Activated naive CD8-positive, alpha-beta T cell treated with anti-CD3 and anti-CD28 coated beads, Interleukin-2, amount 50 U/mL, for 24 hours (primary cell): Measurements from ENCODE around the gene MOG.
A peak's percentile ranks its signal among the peaks of the same experiment; 100 is the strongest.

ENCODE experiments used
- ATAC-seq: fragments of 150-1000 bp; cut with Tn5 transposase; one replicate; pipeline ENCODE4 v1.10.0; 2021
- DNase-seq: peaks from one replicate; pipeline ENCODE4 v3.0.0; 2021
- H3K27ac Mint-ChIP-seq: one replicate; pipeline ENCODE4 v1.8.0; 2021; ENCODE audit warnings: mild to moderate bottlenecking, mixed read lengths
- H3K27me3 Mint-ChIP-seq: one replicate; pipeline ENCODE4 v1.8.0; 2021; ENCODE audit warnings: mixed read lengths
- H3K36me3 Mint-ChIP-seq: one replicate; pipeline ENCODE4 v1.8.0; 2021; ENCODE audit warnings: low read depth, mixed read lengths
- H3K4me1 Mint-ChIP-seq: one replicate; pipeline ENCODE4 v1.8.0; 2021; ENCODE audit warnings: mixed read lengths
- H3K4me3 Mint-ChIP-seq: one replicate; pipeline ENCODE4 v1.8.0; 2021; ENCODE audit warnings: mild to moderate bottlenecking, moderate library complexity, mixed read lengths
- H3K9me3 Mint-ChIP-seq: one replicate; pipeline ENCODE4 v1.8.0; 2021; ENCODE audit warnings: mixed read lengths

The MOG gene

GRCh38 chr6:29679962-29680361 lies 23.1 kb downstream of the MOG start:
- H3K36me3 Mint-ChIP-seq = no peaks in the 10 kb centered on the region
- H3K27ac Mint-ChIP-seq = no peak overlapping the region
- H3K9me3 Mint-ChIP-seq = no peaks in the 10 kb centered on the region
- no peak for DNase-seq
- H3K27me3 Mint-ChIP-seq = peaks cover 11% of the 10 kb centered on the region
- H3K4me1 Mint-ChIP-seq = no peaks in the 10 kb centered on the region
- no peak for ATAC-seq
- H3K4me3 Mint-ChIP-seq = no peak overlapping the region

- DNase-seq = no peak
- Mint-ChIP-seq H3K4me1 (no peaks in the 10 kb centered on the region), H3K9me3 (no peaks in the 10 kb centered on the region), H3K27ac (no peak overlapping the region), H3K27me3 (peaks cover 11% of the 10 kb centered on the region), H3K4me3 (no peak overlapping the region), H3K36me3 (no peaks in the 10 kb centered on the region)
- no peak for ATAC-seq
Observed at GRCh38 chr6:29680416-29680815, 23.5 kb downstream of the MOG start.

- Mint-ChIP-seq H3K27me3 (peaks cover 11% of the 10 kb centered on the region), H3K36me3 (no peaks in the 10 kb centered on the region), H3K27ac (no peak within 1 kb of the TSS), H3K9me3 (no peaks in the 10 kb centered on the region), H3K4me1 (no peaks in the 10 kb centered on the region), H3K4me3 (no peak within 1 kb of the TSS)
- no peak for DNase-seq
- ATAC-seq = no peak
Observed at GRCh38 chr6:29680904-29681303, 24.0 kb downstream of the MOG start, which contains the start of gene ZFP57. Gene ZFP57 (minus strand): TSS chr6:29681152. CDS start chr6:29677003, 4,149 bp downstream.

GRCh38 chr6:29681811-29682210 lies 24.9 kb downstream of the MOG start:
- H3K27ac Mint-ChIP-seq = no peak overlapping the region
- no peak overlapping the region for H3K4me3 Mint-ChIP-seq
- peaks cover 11% of the 10 kb centered on the region for H3K27me3 Mint-ChIP-seq
- ATAC-seq = no peak
- H3K4me1 Mint-ChIP-seq = no peaks in the 10 kb centered on the region
- no peak for DNase-seq
- no peaks in the 10 kb centered on the region for H3K36me3 Mint-ChIP-seq
- H3K9me3 Mint-ChIP-seq = no peaks in the 10 kb centered on the region

- Mint-ChIP-seq H3K4me3 (no peak overlapping the region), H3K27ac (no peak overlapping the region), H3K36me3 (no peaks in the 10 kb centered on the region), H3K27me3 (peaks cover 6% of the 10 kb centered on the region), H3K4me1 (no peaks in the 10 kb centered on the region), H3K9me3 (no peaks in the 10 kb centered on the region)
- DNase-seq (no peak), ATAC-seq (no peak)
Observed at GRCh38 chr6:29685718-29686326, 28.9 kb downstream of the MOG start.

- Mint-ChIP-seq H3K36me3 (peaks cover 3% of the 10 kb centered on the region), H3K9me3 (peaks cover 5% of the 10 kb centered on the region), H3K4me3 (no peak overlapping the region), H3K27me3 (peaks cover 5% of the 10 kb centered on the region), H3K27ac (no peak overlapping the region), H3K4me1 (peaks cover 1% of the 10 kb centered on the region)
- no peak for DNase-seq
- ATAC-seq = peak; percentile 82
Observed at GRCh38 chr6:29694637-29695036, 37.7 kb downstream of the MOG start.

- Mint-ChIP-seq H3K27ac (no peak overlapping the region), H3K4me1 (peaks cover 1% of the 10 kb centered on the region), H3K27me3 (peaks cover 11% of the 10 kb centered on the region), H3K36me3 (peaks cover 3% of the 10 kb centered on the region), H3K9me3 (peaks cover 5% of the 10 kb centered on the region), H3K4me3 (no peak overlapping the region)
- ATAC-seq = no peak
- no peak for DNase-seq
Observed at GRCh38 chr6:29696147-29697125, 39.5 kb downstream of the MOG start.

- peaks cover 18% of the 10 kb centered on the region for H3K4me1 Mint-ChIP-seq
- ATAC-seq (peak; percentile 89), DNase-seq (peak; percentile 91)
- H3K27me3 Mint-ChIP-seq = peaks cover 18% of the 10 kb centered on the region
- no peaks in the 10 kb centered on the region for H3K9me3 Mint-ChIP-seq
- H3K27ac Mint-ChIP-seq = no peak overlapping the region
- no peak overlapping the region for H3K4me3 Mint-ChIP-seq
- no peaks in the 10 kb centered on the region for H3K36me3 Mint-ChIP-seq
Observed at GRCh38 chr6:29702519-29703103, 45.7 kb downstream of the MOG start.

GRCh38 chr6:29705389-29706231 lies 48.7 kb downstream of the MOG start:
- Mint-ChIP-seq H3K4me3 (no peak overlapping the region), H3K36me3 (no peaks in the 10 kb centered on the region), H3K27me3 (peaks cover 17% of the 10 kb centered on the region), H3K4me1 (peaks cover 47% of the 10 kb centered on the region), H3K9me3 (no peaks in the 10 kb centered on the region), H3K27ac (no peak overlapping the region)
- DNase-seq (no peak), ATAC-seq (no peak)

GRCh38 chr6:29708432-29709179 lies 51.7 kb downstream of the MOG start:
- Mint-ChIP-seq H3K27ac (peak overlapping the region; percentile 46), H3K36me3 (no peaks in the 10 kb centered on the region), H3K27me3 (peaks cover 4% of the 10 kb centered on the region), H3K4me1 (peaks cover 57% of the 10 kb centered on the region), H3K4me3 (peak overlapping the region; percentile 69), H3K9me3 (no peaks in the 10 kb centered on the region)
- DNase-seq (peak; percentile 45), ATAC-seq (peak; percentile 90)

- H3K4me3 Mint-ChIP-seq = peak overlapping the region; percentile 69
- DNase-seq (no peak), ATAC-seq (no peak)
- H3K27me3 Mint-ChIP-seq = no peaks in the 10 kb centered on the region
- no peaks in the 10 kb centered on the region for H3K36me3 Mint-ChIP-seq
- peak overlapping the region; percentile 16 for H3K27ac Mint-ChIP-seq
- H3K4me1 Mint-ChIP-seq = peaks cover 57% of the 10 kb centered on the region
- H3K9me3 Mint-ChIP-seq = no peaks in the 10 kb centered on the region
Observed at GRCh38 chr6:29709188-29709587, 52.3 kb downstream of the MOG start.

- Mint-ChIP-seq H3K4me1 (peaks cover 57% of the 10 kb centered on the region), H3K9me3 (no peaks in the 10 kb centered on the region)
- no peak for ATAC-seq
Observed at GRCh38 chr6:29710281-29710941, 53.5 kb downstream of the MOG start.

GRCh38 chr6:29720863-29721262 lies 64.0 kb downstream of the MOG start:
- Mint-ChIP-seq H3K36me3 (peaks cover 18% of the 10 kb centered on the region), H3K27ac (no peak overlapping the region), H3K4me3 (no peak overlapping the region), H3K9me3 (no peaks in the 10 kb centered on the region), H3K4me1 (peaks cover 29% of the 10 kb centered on the region), H3K27me3 (no peaks in the 10 kb centered on the region)
- no peak for ATAC-seq
- DNase-seq = no peak

More at GRCh38 chr6:29710281-29710941, 53.5 kb downstream of the MOG start:
- no peak for DNase-seq
- Mint-ChIP-seq H3K36me3 (no peaks in the 10 kb centered on the region), H3K27me3 (no peaks in the 10 kb centered on the region), H3K27ac (peak overlapping the region; percentile 71), H3K4me3 (no peak overlapping the region)
